GM18870 (cell line): ENCODE data around the gene HOXD10.

ENCODE experiments used
- ATAC-seq: cut with Tn5 transposase; IDR thresholded peaks from one replicate; pipeline ENCODE4 v1.9.1; 2021; ENCODE audit warnings: moderate library complexity; ENCODE audit not compliant: unreplicated experiment

The HOXD10 gene

GRCh38 chr2:176161825-176162626, 45.4 kb downstream of the HOXD10 start:
- ATAC-seq: no peak

- no peak for ATAC-seq
These were observed 46.5 kb downstream of the HOXD10 start for GRCh38 chr2:176162911-176163671.

GRCh38 chr2:176163672-176164056, 47.1 kb downstream of the HOXD10 start:
- ATAC-seq: no peak

- ATAC-seq: no peak
These were observed 47.6 kb downstream of the HOXD10 start for GRCh38 chr2:176164201-176164600.

DNA sequence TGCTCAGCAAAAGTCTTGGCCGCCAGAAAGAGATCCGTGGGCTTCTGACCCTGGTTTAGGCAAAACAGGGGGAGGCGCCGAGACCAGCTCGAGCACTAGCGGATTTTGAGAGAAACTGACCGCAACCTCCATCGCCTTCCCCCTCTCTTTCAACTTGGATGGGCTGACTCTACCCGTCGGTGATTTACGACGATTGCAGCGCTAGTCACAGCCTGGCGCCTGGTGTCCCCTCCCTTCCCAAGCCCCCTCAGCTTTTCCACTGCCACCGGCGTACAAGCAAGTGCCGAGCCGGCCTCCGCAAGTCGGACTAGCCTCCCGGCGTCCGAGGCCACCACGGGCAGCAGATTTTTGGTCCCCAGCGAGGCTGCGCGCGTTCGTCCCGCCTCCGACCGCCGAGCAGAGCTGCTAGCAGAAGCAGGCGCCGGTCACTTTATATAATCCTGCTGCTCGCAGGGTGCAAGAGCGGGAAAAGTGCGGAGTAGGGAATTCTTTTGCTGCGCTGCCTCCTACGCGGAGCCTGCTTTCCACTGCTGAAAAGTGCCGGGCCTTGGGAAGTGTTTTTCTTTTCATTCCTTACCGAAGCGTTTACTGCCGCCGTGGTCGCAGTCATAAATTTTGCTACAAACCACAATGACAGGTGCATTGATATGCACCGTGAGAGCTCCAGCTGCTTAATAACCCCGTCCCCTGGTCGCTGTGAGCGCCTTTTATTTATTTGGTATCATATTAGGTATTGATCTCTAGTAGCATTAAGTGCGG, 48.2 kb downstream of the HOXD10 start:
- no peak for ATAC-seq

- ATAC-seq: no peak
These were observed 48.9 kb downstream of the HOXD10 start for GRCh38 chr2:176165370-176166050.

- no peak for ATAC-seq
These were observed 49.7 kb downstream of the HOXD10 start for GRCh38 chr2:176166272-176166671.

DNA sequence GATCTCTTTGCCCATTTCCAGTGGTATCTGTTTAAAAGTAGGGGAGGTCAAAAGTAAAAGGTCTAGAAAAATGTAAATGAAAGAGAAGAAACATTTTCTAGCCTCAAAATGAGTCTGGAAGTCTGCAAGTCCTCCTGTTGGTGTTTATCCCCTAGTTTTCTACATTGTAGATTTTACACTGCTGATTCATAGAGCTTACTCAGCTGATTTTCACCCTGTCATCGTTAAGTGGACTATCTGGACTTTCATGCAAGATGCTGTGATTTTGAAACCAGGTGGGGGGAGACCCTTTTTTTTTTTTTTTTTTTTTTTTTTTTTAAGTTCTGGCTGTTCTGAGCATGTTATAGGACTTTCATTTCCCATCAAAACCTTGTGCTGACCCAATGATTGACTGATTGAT, 50.8 kb downstream of the HOXD10 start:
- ATAC-seq: no peak

GRCh38 chr2:176169181-176169580, 52.6 kb downstream of the HOXD10 start:
- no peak for ATAC-seq
